H1 (cell line): ENCODE measurements around the gene ETS1. TPM values are rescaled to one million over a fixed set of nuclear protein-coding genes. Genes with fewer than 3 reads are reported as not detected.

Experiments
- CTCF ChIA-PET: fragments of 300-600 bp; sonication (Branson Sonifier 250); formaldehyde crosslinking; loops from one replicate; lab custom pipeline; 2021; ENCODE audit not compliant: partially characterized antibody; lab: Charles Lee
- POLR2A ChIA-PET: fragments of 300-600 bp; sonication (Branson Sonifier 250); formaldehyde crosslinking; loops from one replicate; lab custom pipeline; 2021; ENCODE audit warnings: inconsistent platforms; ENCODE audit not compliant: partially characterized antibody; lab: Charles Lee
- DNase-seq, 2 experiments: peaks; one replicate each; pipeline versions ENCODE4 v3.0.0 to v3.0.0-alpha.2; 2010 to 2022; ENCODE audit warnings: low spot score in 2 of 2, low read depth in 1 of 2, mixed read lengths in 1 of 2
- FAIRE-seq: peaks from 2 replicates; lab custom pipeline; 2011; peaks lifted over from hg19 to GRCh38; lab: Jason Lieb, UNC
- H2AFZ ChIP-seq: 2 replicates; pipeline ENCODE4 v1.8.1; 2012; ENCODE audit warnings: low read length, inconsistent platforms
- H2AK5ac ChIP-seq: 2 replicates; pipeline ENCODE4 v1.6.1; 2013; ENCODE audit warnings: low read depth, low read length
- H2BK120ac ChIP-seq: replicated peaks from 2 replicates; pipeline ENCODE3; 2013; ENCODE audit warnings: low read depth, low read length, inconsistent platforms
- H2BK12ac ChIP-seq: 2 replicates; pipeline ENCODE4 v1.6.1; 2013; ENCODE audit warnings: low read depth, low read length
- H2BK15ac ChIP-seq: 2 replicates; pipeline ENCODE4 v1.6.1; 2013; ENCODE audit warnings: low read length
- H2BK20ac ChIP-seq: 2 replicates; pipeline ENCODE4 v1.6.1; 2013; ENCODE audit warnings: low read length
- H2BK5ac ChIP-seq: 2 replicates; pipeline ENCODE4 v1.6.1; 2013; ENCODE audit warnings: low read depth, low read length
- H3K14ac ChIP-seq: 2 replicates; pipeline ENCODE4 v1.6.1; 2013; ENCODE audit warnings: inconsistent platforms; ENCODE audit not compliant: insufficient read length
- H3K18ac ChIP-seq: 2 replicates; pipeline ENCODE4 v1.6.1; 2013; ENCODE audit warnings: low read length; ENCODE audit errors: extremely low read depth
- H3K23ac ChIP-seq: 2 replicates; pipeline ENCODE4 v1.6.1; 2013; ENCODE audit warnings: inconsistent platforms; ENCODE audit not compliant: insufficient read length
- H3K23me2 ChIP-seq: 2 replicates; pipeline ENCODE4 v1.6.1; 2013; ENCODE audit warnings: low read depth, low read length
- H3K27ac ChIP-seq: 2 replicates; pipeline ENCODE4 v1.6.1; 2011; ENCODE audit warnings: low read depth, low read length, inconsistent platforms
- H3K27me3 ChIP-seq, 4 experiments: replicated peaks in 1 of 4; 1 replicate in 1 of 4; 2 replicates in 3 of 4; pipeline versions ENCODE4 v1.6.1 to v1.8.1; 2011 to 2013; ENCODE audit warnings: low read length in 3 of 4, mild to moderate bottlenecking in 3 of 4, inconsistent platforms in 2 of 4, mixed read lengths in 2 of 4, moderate library complexity in 1 of 4; ENCODE audit not compliant: control insufficient read depth in 3 of 4, insufficient read depth in 3 of 4; ENCODE audit errors: extremely low read depth in 1 of 4
- H3K36me3 ChIP-seq, 4 experiments: 2 replicates each; pipeline versions ENCODE4 v1.6.1 to v1.8.1; 2011 to 2013; ENCODE audit warnings: mild to moderate bottlenecking in 4 of 4, low read length in 3 of 4, moderate library complexity in 2 of 4, control low read depth in 1 of 4, inconsistent platforms in 1 of 4; ENCODE audit not compliant: insufficient read depth in 4 of 4, control insufficient read depth in 2 of 4
- H3K4ac ChIP-seq: replicated peaks from 2 replicates; pipeline ENCODE3; 2013; ENCODE audit warnings: low read length, low read depth, mixed read lengths, inconsistent platforms; ENCODE audit not compliant: insufficient read length
- H3K4me1 ChIP-seq, 4 experiments: replicated peaks in 1 of 4; 1 replicate in 1 of 4; 2 replicates in 3 of 4; pipeline versions ENCODE4 v1.6.1 to v1.8.1; 2011 to 2013; ENCODE audit warnings: low read length in 3 of 4, inconsistent platforms in 2 of 4, mixed read lengths in 1 of 4; ENCODE audit not compliant: insufficient read depth in 4 of 4, control insufficient read depth in 3 of 4
- H3K4me2 ChIP-seq, 2 experiments: 2 replicates each; pipeline versions ENCODE4 v1.6.1 to v1.8.1; 2011 to 2013; ENCODE audit warnings: low read depth in 2 of 2, low read length in 2 of 2, control low read depth in 1 of 2, inconsistent platforms in 1 of 2, mild to moderate bottlenecking in 1 of 2; ENCODE audit not compliant: insufficient read depth in 1 of 2
- H3K4me3 ChIP-seq, 4 experiments: fragments of 200-600, 300-600 bp in 1 of 4; sonication (generic), shearing (Covaris generic), sonication (Bioruptor Twin) in 1 of 4; 2 replicates each; pipeline versions ENCODE4 v1.5.1 to v1.8.1; 2011 to 2016; ENCODE audit warnings: low read length in 4 of 4, low read depth in 3 of 4, control low read depth in 2 of 4, inconsistent platforms in 2 of 4, mild to moderate bottlenecking in 2 of 4, mixed read lengths in 1 of 4, moderate library complexity in 1 of 4; ENCODE audit not compliant: insufficient read depth in 2 of 4; ENCODE audit errors: extremely low read depth in 1 of 4
- H3K56ac ChIP-seq: replicated peaks from 2 replicates; pipeline ENCODE3; 2013; ENCODE audit warnings: low read depth, mild to moderate bottlenecking, mixed read lengths, low read length, inconsistent platforms; ENCODE audit not compliant: insufficient read length
- H3K79me1 ChIP-seq: 2 replicates; pipeline ENCODE4 v1.6.1; 2013; ENCODE audit warnings: low read depth, low read length, control low read depth
- H3K79me2 ChIP-seq, 2 experiments: 2 replicates each; pipeline versions ENCODE4 v1.6.1 to v1.8.1; 2012 to 2013; ENCODE audit warnings: low read length in 2 of 2, mild to moderate bottlenecking in 2 of 2, inconsistent platforms in 1 of 2; ENCODE audit not compliant: insufficient read depth in 2 of 2, control insufficient read depth in 1 of 2
- H3K9ac ChIP-seq, 4 experiments: replicated peaks in 1 of 4; 1 replicate in 1 of 4; 2 replicates in 3 of 4; pipeline versions ENCODE4 v1.6.1 to v1.8.1; 2011 to 2013; ENCODE audit warnings: low read depth in 3 of 4, low read length in 3 of 4, control low read depth in 2 of 4, mild to moderate bottlenecking in 2 of 4, moderate library complexity in 2 of 4, inconsistent platforms in 1 of 4; ENCODE audit errors: extremely low read depth in 1 of 4
- H3K9me3 ChIP-seq, 2 experiments: 2 replicates each; pipeline versions ENCODE4 v1.6.1 to v1.8.1; 2012 to 2013; ENCODE audit warnings: mild to moderate bottlenecking in 2 of 2, moderate library complexity in 2 of 2, control low read depth in 1 of 2, inconsistent platforms in 1 of 2, low read depth in 1 of 2, low read length in 1 of 2, mixed read lengths in 1 of 2; ENCODE audit not compliant: insufficient read depth in 2 of 2
- H4K20me1 ChIP-seq, 2 experiments: replicated peaks in 1 of 2; 2 replicates each; pipeline versions ENCODE3 to v1.8.1; 2011 to 2013; ENCODE audit warnings: inconsistent platforms in 2 of 2, low read length in 2 of 2, mild to moderate bottlenecking in 1 of 2; ENCODE audit not compliant: insufficient read depth in 2 of 2, control insufficient read depth in 1 of 2
- H4K5ac ChIP-seq: 2 replicates; pipeline ENCODE4 v1.6.1; 2013; ENCODE audit warnings: low read length, low read depth, mixed read lengths, inconsistent platforms; ENCODE audit not compliant: insufficient read length
- H4K8ac ChIP-seq: 2 replicates; pipeline ENCODE4 v1.8.0; 2013; ENCODE audit warnings: mild to moderate bottlenecking, moderate library complexity, low read length, inconsistent platforms; ENCODE audit not compliant: insufficient read depth; ENCODE audit errors: extremely low read depth
- H4K91ac ChIP-seq: replicated peaks from 2 replicates; pipeline ENCODE3; 2013; ENCODE audit warnings: low read length, mixed read lengths, inconsistent platforms; ENCODE audit not compliant: insufficient read length
- ATF3 ChIP-seq: IDR thresholded peaks from 2 replicates; pipeline ENCODE4 v1.6.1; 2011; ENCODE audit warnings: low read depth, mild to moderate bottlenecking, low read length; ENCODE audit not compliant: insufficient read depth
- EP300 ChIP-seq, 2 experiments: IDR thresholded peaks; 1 replicate in 1 of 2; 2 replicates in 1 of 2; pipeline ENCODE4 v1.6.1; 2011 to 2012; ENCODE audit warnings: low read depth in 2 of 2, low read length in 2 of 2, mild to moderate bottlenecking in 2 of 2, borderline replicate concordance in 1 of 2, inconsistent platforms in 1 of 2, moderate library complexity in 1 of 2
- EZH2 ChIP-seq: fragments of 200-600 bp; sonication (generic); IDR thresholded peaks from 2 replicates; pipeline ENCODE4 v1.7.1; 2012; ENCODE audit warnings: low read depth, mild to moderate bottlenecking, moderate library complexity, low read length, inconsistent platforms; ENCODE audit not compliant: severe bottlenecking
- FOSL1 ChIP-seq: IDR thresholded peaks from 2 replicates; pipeline ENCODE4 v1.6.1; 2011; ENCODE audit warnings: mild to moderate bottlenecking, low read depth, low read length, moderate library complexity; ENCODE audit not compliant: insufficient read depth
- GTF2F1 ChIP-seq: IDR thresholded peaks from 2 replicates; pipeline ENCODE4 v1.6.1; 2012; ENCODE audit warnings: low read depth, low read length, improper control_type of control experiment, borderline replicate concordance
- TBP ChIP-seq: IDR thresholded peaks from 2 replicates; pipeline ENCODE4 v1.6.1; 2011; ENCODE audit warnings: low read depth, low read length, improper control_type of control experiment
- WGBS, 2 experiments: shearing (Covaris generic) in 1 of 2; methylation state at CpG; one replicate each; pipeline versions ENCODE4 v1.1.6 to v1.1.7; 2013 to 2015; ENCODE audit warnings: low lambda C conversion rate in 2 of 2, mixed read lengths in 2 of 2, inconsistent platforms in 1 of 2, low coverage in 1 of 2, missing lambda C conversion rate in 1 of 2; ENCODE audit not compliant: insufficient replicate concordance in 2 of 2, insufficient coverage in 1 of 2, insufficient read length in 1 of 2; ENCODE audit errors: extremely low coverage in 1 of 2, missing lambda C conversion rate in 1 of 2; 5-methylcytosine and 5-hydroxymethylcytosine counted together
- polyA plus RNA-seq, 7 experiments: library from polyadenylated mRNA; depleted of rRNA in 3 of 7; stranded (reverse) in 5 of 7; unstranded in 2 of 7; fragments of >200 nt in 5 of 7; fragments of 200-250 nt in 2 of 7; gene quantifications; 1 replicate in 5 of 7; 2 replicates in 1 of 7; 4 replicates in 1 of 7; pipeline versions ENCODE4 v1.2.1 to v1.2.3, GENCODE V29; 2011 to 2013; ENCODE audit warnings: missing spikeins in 2 of 7, mixed read lengths in 2 of 7
- total RNA-seq: library from RNA; stranded (reverse); fragmentation: NEBNext Ultra II Directional; extraction: Animal tissue kit (Norgen Biotek cat#: 25700); gene quantifications from 2 replicates; pipeline ENCODE4 v1.2.1, GENCODE V29; 2021

ETS1 gene
- total and polyA plus RNA-seq, 2 of the 8 experiments (the other 6 are each of a cell fraction or from before 2014, with no cell fraction given) = 10.0 to 35.3 TPM

DNA sequence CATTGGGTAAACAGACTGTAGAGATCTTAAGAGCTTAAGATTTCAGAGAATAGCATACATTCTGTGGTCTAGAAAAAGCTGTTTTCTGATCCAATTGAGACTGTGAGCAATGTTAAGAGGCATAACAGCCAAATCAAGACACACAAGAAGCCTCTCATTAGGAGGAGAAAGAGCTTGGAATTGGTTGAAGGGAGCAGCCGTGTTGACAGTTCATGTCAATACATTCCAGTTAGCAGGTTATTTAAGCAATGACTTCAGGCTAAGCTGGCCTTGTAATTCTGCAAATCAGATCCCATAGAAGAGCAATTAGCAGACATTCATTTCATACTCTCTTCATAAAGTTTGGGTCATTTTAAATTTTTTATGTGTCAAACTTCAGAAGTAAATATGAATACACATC is 50.9 kb downstream of the ETS1 start:
- H3K9ac ChIP-seq = no peak overlapping the region
- H2BK20ac ChIP-seq = no peak overlapping the region
- no peaks in the 10 kb centered on the region for H3K79me1 ChIP-seq
- POLR2A ChIA-PET = interaction anchor here (1.3 kb wide), 1 partner anchor 10 kb away, joined by 3 read pairs; no protein-coding TSS in a partner anchor
- no peak overlapping the region for H2BK5ac ChIP-seq
- peaks cover 6 to 19% (median 12%) of the 10 kb centered on the region in 4 experiments for H3K4me1 ChIP-seq
- no peak overlapping the region for H2BK120ac ChIP-seq
- H3K14ac ChIP-seq = no peak overlapping the region
- H3K36me3 ChIP-seq = no peaks in the 10 kb centered on the region
- CTCF ChIA-PET = interaction anchor here (0.6 to 1.3 kb wide), 6 partner anchors 8 to 97 kb away, joined by 3 to 4 read pairs (median 3); no protein-coding TSS in a partner anchor
- no peak overlapping the region for H3K56ac ChIP-seq
- 63% methylated on average over 1 of the region's 1 CpG; no CpG with 5 or more reads in 1 of the 2 experiments for WGBS, 2 experiments
- H3K9me3 ChIP-seq = no peaks in the 10 kb centered on the region
- no peak overlapping the region for H4K8ac ChIP-seq
- no peak overlapping the region for H4K91ac ChIP-seq
- H2AK5ac ChIP-seq = no peak overlapping the region
- H3K23me2 ChIP-seq = 0 out of 2 replicates have a peak, but pooled peaks cover 2% of the 10 kb centered on the region
- peaks cover 0 to 24% (median 17%) of the 10 kb centered on the region in 4 experiments; a peak in 5 of 7 replicates for H3K27me3 ChIP-seq
- peaks cover 0 to 4% of the 10 kb centered on the region in 2 experiments for H4K20me1 ChIP-seq
- no peak for FAIRE-seq
- H3K23ac ChIP-seq = no peak overlapping the region
- no peak overlapping the region for H2AFZ ChIP-seq
- no peak overlapping the region for H3K4me3 ChIP-seq
- H2BK12ac ChIP-seq = no peak overlapping the region
- H3K79me2 ChIP-seq = no peaks in the 10 kb centered on the region
- no peak overlapping the region for H2BK15ac ChIP-seq
- no peak overlapping the region for H4K5ac ChIP-seq
- H3K4me2 ChIP-seq = no peak overlapping the region
- H3K27ac ChIP-seq = no peak overlapping the region
- no peak overlapping the region for H3K18ac ChIP-seq
- no peak for TF ChIP-seq EZH2
- no peak for TF ChIP-seq TBP
- TF ChIP-seq GTF2F1 = no peak
- no peak for TF ChIP-seq ATF3
- TF ChIP-seq FOSL1 = no peak
- no peak for TF ChIP-seq EP300 (IDR thresholded peaks at IDR 0.05; ENCODE audit: borderline replicate concordance in 1 of 2, low read depth in 2 of 2, low read length in 2 of 2)
- no peak overlapping the region for H3K4ac ChIP-seq
- no peak for DNase-seq
